Aorta (tissue), 5 donors: Measurements from ENCODE around the gene MMEL1. TPM values are rescaled to one million over a fixed set of nuclear protein-coding genes. Genes with fewer than 3 reads are reported as not detected.

Experiments used
- ATAC-seq: fragments of 200-7000 bp; cut with Tn5 transposase; one replicate; pipeline ENCODE4 v1.9.1; 2022; ENCODE audit warnings: moderate library complexity; ENCODE audit not compliant: low FRiP score
- DNase-seq, 2 donors: peaks; one replicate each; pipeline ENCODE4 v3.0.0-alpha.2; 2020
- H3K27ac ChIP-seq, 2 donors: one replicate each; pipeline ENCODE4 v1.5.1; 2013; ENCODE audit warnings: low read length in 2 of 2, mild to moderate bottlenecking in 2 of 2, moderate library complexity in 2 of 2, control low read depth in 1 of 2, inconsistent platforms in 1 of 2, low read depth in 1 of 2
- H3K27me3 ChIP-seq, 2 donors: one replicate each; pipeline ENCODE4 v1.6.1; 2013; ENCODE audit warnings: control low read depth in 1 of 2, low read length in 1 of 2, mild to moderate bottlenecking in 1 of 2, moderate library complexity in 1 of 2; ENCODE audit not compliant: insufficient read depth in 2 of 2, control insufficient read depth in 1 of 2
- H3K36me3 ChIP-seq, 2 donors: one replicate each; pipeline ENCODE4 v1.6.1; 2013; ENCODE audit warnings: control low read depth in 1 of 2, low read length in 1 of 2, mild to moderate bottlenecking in 1 of 2; ENCODE audit not compliant: insufficient read depth in 2 of 2, control insufficient read depth in 1 of 2
- H3K4me1 ChIP-seq, 2 donors: one replicate each; pipeline ENCODE4 v1.6.1; 2013; ENCODE audit warnings: low read length in 2 of 2, control low read depth in 1 of 2, mild to moderate bottlenecking in 1 of 2, moderate library complexity in 1 of 2; ENCODE audit not compliant: insufficient read depth in 2 of 2, control insufficient read depth in 1 of 2
- H3K4me3 ChIP-seq, 2 donors: one replicate each; pipeline ENCODE4 v1.5.1; 2013; ENCODE audit warnings: low read length in 2 of 2, control low read depth in 1 of 2, mild to moderate bottlenecking in 1 of 2
- H3K9me3 ChIP-seq: one replicate; pipeline ENCODE4 v1.6.1; 2013; ENCODE audit warnings: mild to moderate bottlenecking, low read length; ENCODE audit not compliant: control insufficient read depth
- WGBS, 2 donors: extraction: QIAGEN DNeasy Blood & Tissue Kit; methylation state at CpG; one replicate each; pipeline ENCODE4 v1.1.7; 2013; 5-methylcytosine and 5-hydroxymethylcytosine counted together
- intact Hi-C, 2 donors: fragments of 100-400 bp; cut with DNase I; formaldehyde crosslinking; loops; one replicate each; pipeline versions ENCODE4 v1.14.2 to v1.15.0; 2022
- polyA plus RNA-seq, 2 donors: library from polyadenylated mRNA; stranded (reverse); fragments of 200-250 nt; gene quantifications; one replicate each; pipeline ENCODE4 v1.2.3, GENCODE V29; 2013
- total RNA-seq, 2 donors: library from RNA; stranded (reverse); fragmentation: NEBNext Ultra II Directional; extraction: Animal tissue kit (Norgen Biotek cat#: 25700); gene quantifications; one replicate each; pipeline ENCODE4 v1.2.1, GENCODE V29; 2021
- donor health status: healthy with polysubstance abuse.
- donor health status: Bipolar disorder and iron deficiency.
- donor health status: DM: no; HTN: no; CAD: no.
- donor health status: DM: no; HTN: no; CAD: no.
- donor health status: DM: yes; HTN: yes; CAD: no.

Gene MMEL1
- total and polyA plus RNA-seq, 4 donors, result 0.63 to 2.4 (median 1.4) TPM

DNA sequence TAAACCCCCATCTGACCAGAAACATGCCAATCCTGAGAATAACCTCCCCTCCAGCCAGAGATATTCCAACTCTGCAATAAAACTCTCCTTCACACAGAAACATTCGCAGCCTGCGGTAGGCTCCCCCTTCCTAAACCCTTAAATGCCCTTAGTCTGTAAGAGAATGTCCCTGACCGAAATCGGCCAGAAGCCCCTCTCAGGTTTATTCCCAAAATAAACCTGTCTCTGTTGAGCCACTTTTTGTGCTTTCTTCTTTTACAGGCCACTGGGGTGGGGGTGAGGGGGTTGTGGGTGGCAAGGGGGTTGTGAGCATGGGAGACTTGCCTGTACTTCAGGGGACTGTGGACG lies 41.6 kb downstream of the MMEL1 start:
- intact Hi-C loops, result no loop called here
- Histone ChIP-seq H3K27me3 (no peaks in the 10 kb centered on the region), H3K27ac (no peak overlapping the region), H3K9me3 (no peaks in the 10 kb centered on the region), H3K4me1 (no peaks in the 10 kb centered on the region), H3K36me3 (no peaks in the 10 kb centered on the region), H3K4me3 (no peak overlapping the region)
- no peak for ATAC-seq
- DNase-seq, result peak in 1 of 2 donors; percentile 30
- 89 to 93% methylated on average over 5 of the region's 5 CpGs for WGBS, 2 donors

DNA sequence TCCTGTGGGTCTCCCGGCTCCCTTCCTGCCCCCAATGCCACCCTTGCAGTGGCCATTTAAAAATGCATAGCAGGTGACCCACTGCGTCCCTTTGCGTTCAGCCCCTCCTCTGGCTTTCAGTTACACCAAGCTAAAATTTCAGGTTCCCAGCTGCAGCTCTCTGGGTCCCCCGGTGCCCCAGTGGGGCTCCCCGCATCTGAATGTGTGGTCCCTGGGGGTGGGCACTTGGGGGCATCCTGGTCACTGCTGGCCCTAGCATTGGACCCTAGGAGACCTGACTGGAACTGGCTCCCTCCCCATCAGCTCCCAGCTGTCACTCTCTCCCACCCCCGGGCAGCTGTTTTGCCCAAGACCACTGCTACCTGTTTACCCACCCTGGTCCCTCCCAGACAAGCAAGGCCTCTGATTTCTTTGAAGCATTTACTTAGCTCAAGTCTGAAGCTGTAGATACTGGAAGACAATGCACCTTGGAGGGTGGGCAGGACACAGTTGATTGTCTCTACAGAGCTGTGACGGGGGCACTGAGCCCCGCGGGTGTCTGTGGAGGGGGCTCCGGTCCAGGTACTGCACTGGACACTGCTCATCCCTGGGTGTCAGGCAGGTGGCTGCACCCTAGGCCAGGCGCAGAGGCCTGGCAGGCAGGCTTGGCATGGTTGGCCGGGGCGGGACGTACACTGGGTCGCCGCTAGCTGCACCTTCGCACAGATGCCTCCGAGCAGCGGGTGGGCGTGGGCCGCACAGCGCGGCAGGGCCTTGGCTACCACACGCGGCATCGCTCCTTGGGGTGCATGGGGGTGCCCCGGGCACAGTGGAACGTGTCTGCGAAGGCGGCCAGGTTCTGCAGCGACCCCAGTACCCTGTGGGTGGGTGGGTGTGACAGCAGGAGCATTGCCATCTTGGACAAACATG lies 42.3 kb downstream of the MMEL1 start:
- Histone ChIP-seq H3K27ac (no peak overlapping the region), H3K9me3 (no peaks in the 10 kb centered on the region), H3K36me3 (no peaks in the 10 kb centered on the region), H3K4me3 (no peak overlapping the region), H3K27me3 (no peaks in the 10 kb centered on the region), H3K4me1 (no peaks in the 10 kb centered on the region)
- intact Hi-C loops, result no loop called here
- no peak for ATAC-seq
- WGBS, 2 donors, result 96 to 97% methylated on average over 31 of the region's 31 CpGs
- DNase-seq, result peak; percentile 41 to 74

DNA sequence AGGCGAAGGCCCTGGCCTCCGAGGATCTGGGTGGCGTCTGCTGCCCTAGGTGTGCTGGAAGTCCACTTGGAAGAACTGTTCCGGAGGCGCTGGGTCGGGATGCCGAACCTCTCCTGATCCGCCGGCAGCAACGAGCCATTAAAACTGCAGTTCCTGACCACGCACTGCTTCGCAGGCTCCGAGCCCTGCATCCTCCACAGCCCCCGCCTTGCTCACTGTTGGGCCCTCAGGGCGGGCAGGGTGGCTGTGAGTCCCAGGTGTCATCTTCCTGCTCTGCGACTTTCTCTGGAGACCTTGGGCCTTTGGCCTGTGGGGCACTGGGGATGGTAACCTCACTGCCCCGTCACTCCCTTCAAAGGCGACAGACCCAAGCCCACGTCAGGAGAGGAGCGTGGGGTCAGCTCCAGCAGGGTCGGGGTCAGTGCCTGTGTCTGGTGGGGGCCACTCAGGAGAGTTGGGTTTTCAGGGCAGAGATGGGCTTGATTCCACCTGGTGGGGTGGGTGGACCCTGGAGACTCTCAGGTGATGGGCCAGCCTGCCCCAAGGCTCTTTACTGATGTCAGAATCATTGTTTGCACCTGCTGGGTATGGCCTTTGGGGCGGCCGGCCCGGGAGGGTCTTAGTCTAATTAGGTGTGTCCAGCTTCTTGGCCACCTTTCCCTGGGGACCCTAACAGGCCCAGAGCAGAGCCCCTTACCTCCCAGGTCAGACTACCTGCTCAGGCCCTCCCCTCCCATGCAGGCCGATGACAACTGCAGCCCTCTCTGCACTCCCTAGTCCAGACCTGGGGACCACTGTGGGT lies 43.2 kb downstream of the MMEL1 start:
- no peaks in the 10 kb centered on the region for H3K27me3 ChIP-seq
- intact Hi-C loops, result loop anchor here (5.0 to 10.0 kb wide), 2 partner anchors 65 to 397 kb away; partner anchors contain the start of genes FAAP20 (in 1 of the 2) and PANK4 (in 1 of the 2)

DNA sequence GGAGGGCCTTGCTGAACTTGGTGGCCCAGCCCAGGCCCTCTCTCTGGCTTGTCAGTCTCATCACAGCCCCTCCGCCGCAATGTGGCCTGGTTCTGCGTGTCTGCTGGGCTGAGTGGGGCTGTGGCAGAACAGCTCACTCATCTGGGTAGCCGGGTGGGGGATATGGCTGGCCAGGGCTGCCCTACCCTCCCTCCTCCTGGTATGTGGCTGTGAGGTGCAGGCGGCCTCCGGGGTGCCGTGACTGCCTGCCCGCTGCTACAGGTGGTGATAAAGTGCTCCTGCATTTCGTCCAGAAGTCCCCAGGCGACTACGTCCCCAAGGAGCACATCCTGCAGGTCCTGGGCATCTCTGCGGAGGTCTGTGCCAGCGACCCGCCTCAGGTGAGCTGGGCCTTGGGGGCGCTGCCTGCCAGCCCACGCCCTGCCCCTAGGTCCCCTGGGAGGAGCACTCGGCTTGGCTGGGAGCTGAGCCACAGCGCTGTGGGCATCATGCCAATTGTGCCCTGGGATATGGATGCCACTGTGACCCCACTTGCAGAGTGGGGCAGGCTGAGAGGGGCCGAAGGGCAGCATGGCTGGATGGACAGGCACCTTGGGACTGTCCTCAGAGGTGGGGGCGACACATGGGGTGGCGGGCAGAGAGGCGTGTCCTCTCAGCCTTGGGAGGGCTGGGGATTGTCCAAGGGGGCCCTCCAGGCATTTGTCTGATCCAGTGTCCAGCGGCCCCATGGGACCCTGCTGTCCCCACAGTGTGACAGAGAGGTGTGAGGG lies 44.0 kb downstream of the MMEL1 start:
- no peaks in the 10 kb centered on the region for H3K36me3 ChIP-seq
- peak; percentile 41 to 77 for DNase-seq
- intact Hi-C loops, result loop anchor here (5.0 to 10.0 kb wide), 2 partner anchors 64 to 397 kb away; partner anchors contain the start of genes FAAP20 (in 1 of the 2) and PANK4 (in 1 of the 2)
- H3K27me3 ChIP-seq, result no peaks in the 10 kb centered on the region
- H3K4me3 ChIP-seq, result no peak overlapping the region
- 90 to 91% methylated on average over 23 of the region's 23 CpGs for WGBS, 2 donors
- H3K4me1 ChIP-seq, result no peaks in the 10 kb centered on the region
- no peak overlapping the region for H3K27ac ChIP-seq
- no peaks in the 10 kb centered on the region for H3K9me3 ChIP-seq
- ATAC-seq, result no peak

More for the DNA sequence above, 43.2 kb downstream of the MMEL1 start:
- Histone ChIP-seq H3K36me3 (no peaks in the 10 kb centered on the region), H3K4me1 (no peaks in the 10 kb centered on the region), H3K27ac (no peak overlapping the region), H3K9me3 (no peaks in the 10 kb centered on the region), H3K4me3 (no peak overlapping the region)
- 95% methylated on average over 25 of the region's 25 CpGs for WGBS, 2 donors
- DNase-seq, result peak; percentile 43 to 71
- ATAC-seq, result no peak

DNA sequence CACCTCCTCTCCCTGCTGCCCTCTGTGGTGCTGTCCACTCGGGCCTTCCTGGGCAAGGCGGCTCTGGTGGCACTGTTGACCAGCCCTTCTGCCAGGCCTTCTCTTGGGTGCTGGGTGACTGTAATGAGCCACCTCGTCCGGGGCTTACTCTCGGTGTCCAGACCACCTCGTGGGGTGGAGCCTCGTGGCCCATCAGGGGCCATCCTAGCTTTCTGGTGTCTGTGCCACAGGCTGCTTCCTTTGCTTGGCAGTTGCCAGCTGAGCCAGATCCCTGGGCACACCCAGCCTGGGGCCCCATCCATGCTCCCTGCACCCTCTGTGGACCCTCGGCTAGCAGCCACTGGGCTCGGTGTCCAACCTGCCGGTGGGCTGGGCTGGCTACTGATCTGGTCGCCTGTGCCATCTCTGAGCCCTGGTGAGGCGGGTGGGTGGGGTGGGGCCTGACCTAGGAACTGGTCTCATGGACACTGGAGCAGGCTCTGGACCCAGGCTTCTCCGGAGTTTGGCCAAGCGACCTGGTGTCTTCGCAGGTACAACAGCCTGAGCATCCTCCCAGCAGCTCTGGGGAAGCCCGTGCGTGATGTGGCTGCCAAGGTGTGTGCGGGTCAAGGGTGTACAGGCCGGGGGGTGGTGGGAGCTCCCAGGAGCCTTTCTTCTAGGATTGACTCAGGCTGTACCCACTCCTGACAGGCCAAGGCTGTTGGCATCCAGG lies 44.8 kb downstream of the MMEL1 start:
- Histone ChIP-seq H3K4me1 (no peaks in the 10 kb centered on the region), H3K36me3 (no peaks in the 10 kb centered on the region), H3K9me3 (no peaks in the 10 kb centered on the region), H3K27me3 (no peaks in the 10 kb centered on the region), H3K4me3 (no peak overlapping the region), H3K27ac (no peak overlapping the region)
- no peak for ATAC-seq
- DNase-seq, result peak; percentile 52 to 71
- 90 to 92% methylated on average over 19 of the region's 19 CpGs for WGBS, 2 donors
- intact Hi-C loops, result loop anchor here (2.0 to 10.0 kb wide), 3 partner anchors 55 to 396 kb away; partner anchors contain the start of genes FAAP20 (in 1 of the 2) and PANK4 (in 1 of the 2)

DNA sequence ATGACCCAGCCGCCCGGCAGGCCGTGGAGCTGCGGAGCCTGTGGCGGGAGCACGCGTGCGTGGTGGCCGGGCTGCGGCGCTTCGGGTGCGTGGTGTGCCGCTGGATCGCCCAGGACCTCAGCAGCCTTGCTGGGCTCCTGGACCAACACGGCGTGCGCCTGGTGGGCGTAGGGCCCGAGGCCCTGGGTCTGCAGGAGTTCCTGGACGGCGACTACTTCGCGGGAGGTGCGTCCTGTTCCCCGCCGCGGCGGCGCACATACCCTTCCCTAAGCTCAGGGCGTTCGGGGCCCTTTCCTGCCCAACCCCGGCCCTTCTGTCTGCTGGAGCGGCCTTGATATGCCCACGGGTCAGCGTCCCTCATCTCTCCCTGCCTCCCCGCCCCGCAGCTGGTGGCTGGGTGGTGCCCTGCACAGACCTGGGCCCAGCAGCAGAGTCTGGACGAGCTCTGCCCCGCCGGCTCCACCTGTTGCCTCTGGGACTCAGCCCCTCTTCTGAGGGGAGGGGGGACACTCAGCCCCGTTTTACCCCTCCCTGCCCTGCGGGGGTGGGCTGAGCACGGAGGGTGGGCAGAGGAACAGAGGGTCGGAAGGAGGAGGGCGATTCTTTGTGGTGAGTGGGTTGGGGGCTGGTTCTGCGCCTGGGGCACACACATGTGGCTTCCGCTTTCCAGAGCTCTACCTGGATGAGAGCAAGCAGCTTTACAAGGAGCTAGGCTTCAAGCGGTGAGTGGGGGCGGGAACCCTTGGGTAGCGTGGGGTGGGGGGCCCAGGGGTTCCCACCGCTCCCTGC lies 45.6 kb downstream of the MMEL1 start:
- peak; percentile 69 to 81 for DNase-seq
- ATAC-seq, result no peak
- no peaks in the 10 kb centered on the region for H3K27me3 ChIP-seq
- H3K9me3 ChIP-seq, result no peaks in the 10 kb centered on the region
- no peaks in the 10 kb centered on the region for H3K4me1 ChIP-seq
- H3K36me3 ChIP-seq, result no peaks in the 10 kb centered on the region
- H3K27ac ChIP-seq, result no peak overlapping the region
- 14 to 15% methylated on average over 46 to 52 of the region's 52 CpGs for WGBS, 2 donors
- intact Hi-C loops, result loop anchor here (2.0 to 10.0 kb wide), 3 partner anchors 56 to 395 kb away; partner anchors contain the start of genes FAAP20 (in 1 of the 2) and PANK4 (in 1 of the 2)
- peak overlapping the region; percentile 37 to 61 for H3K4me3 ChIP-seq
